ENCODE data around the gene F7. TPM values are rescaled to one million over a fixed set of nuclear protein-coding genes. Genes with fewer than 3 reads are reported as not detected.
"Not testable (repeated sequence)": the region's sequence is repeated elsewhere in the genome, so short reads cannot be mapped to it uniquely, and the experiment has no call there.

The F7 gene
- polyA plus RNA-seq, 2 of the 4 experiments (the other 2 are of a cell fraction), result 0.26 to 0.65 TPM

- Histone ChIP-seq H3K4me1 (peaks cover 2% of the 10 kb centered on the region; the same call in 1 of the 3 replicates), H3K9me3 (no peaks in the 10 kb centered on the region), H3K4me2 (no peak overlapping the region), H3K4me3 (no peak overlapping the region), H3K27ac (no peak overlapping the region)
- 78% methylated on average over 27 of the region's 30 CpGs for WGBS (ENCODE audit: missing lambda C conversion rate)
- ChIA-PET CTCF (interaction anchor here (0.6 kb wide), 1 partner anchor 142 kb away, joined by 3 read pairs; no protein-coding TSS in a partner anchor), POLR2A (no interaction called here)
- TF ChIP-seq BHLHE40 (IDR thresholded peaks at IDR 0.05; ENCODE audit: low read depth, low read length) (no peak), ZFP36 (IDR thresholded peaks at IDR 0.05; ENCODE audit: borderline replicate concordance, partially characterized antibody) (no peak), RCOR1 (IDR thresholded peaks at IDR 0.05; ENCODE audit: low read depth, low read length) (no peak), FOXS1 (CRISPR knock-in tag; IDR thresholded peaks at IDR 0.05) (no peak), HEYL (CRISPR knock-in tag; IDR thresholded peaks at IDR 0.05) (no peak), ZSCAN20 (CRISPR knock-in tag; IDR thresholded peaks at IDR 0.05) (no peak)
- no peak for ATAC-seq
- FAIRE-seq, result no peak
- DNase-seq (ENCODE audit: low read depth in 1 of 2, low spot score in 1 of 2), result no peak
Measured at GRCh38 chr13:113098162-113098732, 7.3 kb upstream of the F7 start.

DNA sequence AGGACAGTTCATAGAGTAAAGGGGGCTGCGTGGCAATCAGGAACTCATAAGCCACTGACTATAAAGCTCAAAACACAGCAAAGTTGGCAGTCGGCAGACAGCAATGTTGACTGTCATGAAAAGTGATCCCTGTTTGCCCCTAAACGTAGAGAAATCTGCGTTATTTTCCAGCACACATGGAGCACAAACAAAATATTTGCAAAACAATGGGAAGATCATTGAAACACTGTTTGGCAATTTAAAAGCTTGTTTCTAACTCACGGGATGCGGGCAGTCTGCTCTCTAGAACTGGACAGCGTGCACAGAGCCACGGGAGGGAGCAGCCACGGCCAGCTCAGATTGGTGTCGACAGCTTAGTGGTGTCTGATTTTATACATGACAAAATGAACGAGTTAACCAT is 6.4 kb upstream of the F7 start:
- Histone ChIP-seq H3K9me3 (no peaks in the 10 kb centered on the region), H3K4me1 (peaks cover 6% of the 10 kb centered on the region; the same call in 2 of the 3 replicates), H3K4me2 (no peak overlapping the region), H3K27ac (no peak overlapping the region), H3K4me3 (no peak overlapping the region)
- TF ChIP-seq FOXS1 (CRISPR knock-in tag; IDR thresholded peaks at IDR 0.05), result no peak
- TF ChIP-seq NFE2L2 (conservative IDR thresholded peaks at IDR 0.05; ENCODE audit: low read length), result no peak
- TF ChIP-seq BHLHE40 (IDR thresholded peaks at IDR 0.05; ENCODE audit: low read depth, low read length), result no peak
- TF ChIP-seq, protein P1, sequence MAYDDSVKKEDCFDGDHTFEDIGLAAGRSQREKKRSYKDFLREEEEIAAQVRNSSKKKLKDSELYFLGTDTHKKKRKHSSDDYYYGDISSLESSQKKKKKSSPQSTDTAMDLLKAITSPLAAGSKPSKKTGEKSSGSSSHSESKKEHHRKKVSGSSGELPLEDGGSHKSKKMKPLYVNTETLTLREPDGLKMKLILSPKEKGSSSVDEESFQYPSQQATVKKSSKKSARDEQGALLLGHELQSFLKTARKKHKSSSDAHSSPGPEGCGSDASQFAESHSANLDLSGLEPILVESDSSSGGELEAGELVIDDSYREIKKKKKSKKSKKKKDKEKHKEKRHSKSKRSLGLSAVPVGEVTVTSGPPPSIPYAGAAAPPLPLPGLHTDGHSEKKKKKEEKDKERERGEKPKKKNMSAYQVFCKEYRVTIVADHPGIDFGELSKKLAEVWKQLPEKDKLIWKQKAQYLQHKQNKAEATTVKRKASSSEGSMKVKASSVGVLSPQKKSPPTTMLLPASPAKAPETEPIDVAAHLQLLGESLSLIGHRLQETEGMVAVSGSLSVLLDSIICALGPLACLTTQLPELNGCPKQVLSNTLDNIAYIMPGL (CRISPR knock-in tag; IDR thresholded peaks at IDR 0.05; ENCODE audit: borderline replicate concordance), result no peak
- TF ChIP-seq RNF2 (IDR thresholded peaks at IDR 0.05; ENCODE audit: borderline replicate concordance, low read depth), result no peak
- TF ChIP-seq HOXA7 (CRISPR knock-in tag; IDR thresholded peaks at IDR 0.05), result no peak
- TF ChIP-seq KDM5A (IDR thresholded peaks at IDR 0.05), result no peak
- TF ChIP-seq RFX5 (IDR thresholded peaks at IDR 0.05), result no peak
- no peak for TF ChIP-seq ZC3H11A (IDR thresholded peaks at IDR 0.05)
- TF ChIP-seq, protein P2, sequence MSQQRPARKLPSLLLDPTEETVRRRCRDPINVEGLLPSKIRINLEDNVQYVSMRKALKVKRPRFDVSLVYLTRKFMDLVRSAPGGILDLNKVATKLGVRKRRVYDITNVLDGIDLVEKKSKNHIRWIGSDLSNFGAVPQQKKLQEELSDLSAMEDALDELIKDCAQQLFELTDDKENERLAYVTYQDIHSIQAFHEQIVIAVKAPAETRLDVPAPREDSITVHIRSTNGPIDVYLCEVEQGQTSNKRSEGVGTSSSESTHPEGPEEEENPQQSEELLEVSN (IDR thresholded peaks at IDR 0.05; ENCODE audit: borderline replicate concordance, low read depth), result no peak
- TF ChIP-seq NR3C1 (IDR thresholded peaks at IDR 0.05), result no peak
- no peak for TF ChIP-seq CHD2 (IDR thresholded peaks at IDR 0.05; ENCODE audit: low read length, partially characterized antibody)
- no peak for TF ChIP-seq POLR2A (IDR thresholded peaks at IDR 0.05; ENCODE audit: low read length)
- TF ChIP-seq NPAS2 (CRISPR knock-in tag; IDR thresholded peaks at IDR 0.05; ENCODE audit: borderline replicate concordance), result no peak
- TF ChIP-seq, protein P3, sequence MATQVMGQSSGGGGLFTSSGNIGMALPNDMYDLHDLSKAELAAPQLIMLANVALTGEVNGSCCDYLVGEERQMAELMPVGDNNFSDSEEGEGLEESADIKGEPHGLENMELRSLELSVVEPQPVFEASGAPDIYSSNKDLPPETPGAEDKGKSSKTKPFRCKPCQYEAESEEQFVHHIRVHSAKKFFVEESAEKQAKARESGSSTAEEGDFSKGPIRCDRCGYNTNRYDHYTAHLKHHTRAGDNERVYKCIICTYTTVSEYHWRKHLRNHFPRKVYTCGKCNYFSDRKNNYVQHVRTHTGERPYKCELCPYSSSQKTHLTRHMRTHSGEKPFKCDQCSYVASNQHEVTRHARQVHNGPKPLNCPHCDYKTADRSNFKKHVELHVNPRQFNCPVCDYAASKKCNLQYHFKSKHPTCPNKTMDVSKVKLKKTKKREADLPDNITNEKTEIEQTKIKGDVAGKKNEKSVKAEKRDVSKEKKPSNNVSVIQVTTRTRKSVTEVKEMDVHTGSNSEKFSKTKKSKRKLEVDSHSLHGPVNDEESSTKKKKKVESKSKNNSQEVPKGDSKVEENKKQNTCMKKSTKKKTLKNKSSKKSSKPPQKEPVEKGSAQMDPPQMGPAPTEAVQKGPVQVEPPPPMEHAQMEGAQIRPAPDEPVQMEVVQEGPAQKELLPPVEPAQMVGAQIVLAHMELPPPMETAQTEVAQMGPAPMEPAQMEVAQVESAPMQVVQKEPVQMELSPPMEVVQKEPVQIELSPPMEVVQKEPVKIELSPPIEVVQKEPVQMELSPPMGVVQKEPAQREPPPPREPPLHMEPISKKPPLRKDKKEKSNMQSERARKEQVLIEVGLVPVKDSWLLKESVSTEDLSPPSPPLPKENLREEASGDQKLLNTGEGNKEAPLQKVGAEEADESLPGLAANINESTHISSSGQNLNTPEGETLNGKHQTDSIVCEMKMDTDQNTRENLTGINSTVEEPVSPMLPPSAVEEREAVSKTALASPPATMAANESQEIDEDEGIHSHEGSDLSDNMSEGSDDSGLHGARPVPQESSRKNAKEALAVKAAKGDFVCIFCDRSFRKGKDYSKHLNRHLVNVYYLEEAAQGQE (IDR thresholded peaks at IDR 0.05), result no peak
- TF ChIP-seq ESRRA (IDR thresholded peaks at IDR 0.05; ENCODE audit: borderline replicate concordance, low read length), result no peak
- ChIA-PET POLR2A (no interaction called here), CTCF (interaction anchor here (1.1 kb wide), 1 partner anchor 9 kb away, joined by 4 read pairs; no protein-coding TSS in a partner anchor)
- FAIRE-seq (no peak), DNase-seq (ENCODE audit: low read depth in 1 of 2, low spot score in 1 of 2) (no peak), ATAC-seq (no peak)
- WGBS (ENCODE audit: missing lambda C conversion rate), result 68% methylated on average over 11 of the region's 11 CpGs

- FAIRE-seq; H3K27ac ChIP-seq; H3K4me3 ChIP-seq; POLR2A ChIA-PET; ATAC-seq; DNase-seq (ENCODE audit: low read depth in 1 of 2, low spot score in 1 of 2); H3K4me2 ChIP-seq; H3K9me3 ChIP-seq: not testable (repeated sequence)
- WGBS (ENCODE audit: missing lambda C conversion rate), result 78% methylated on average over 8 of the region's 10 CpGs
- CTCF ChIA-PET, result interaction anchor here (1.1 kb wide), 1 partner anchor 15 kb away, joined by 3 read pairs; no protein-coding TSS in a partner anchor
- H3K4me1 ChIP-seq, result peaks cover 31% of the 10 kb centered on the region
Measured at GRCh38 chr13:113102302-113102701, 3.3 kb upstream of the F7 start.

Measured in A549 (cell line).